NOMO-1 treated with dmso at 0.1 percent for 144 hours (cell line): ENCODE results near the gene SRP9.
"Not testable (repeated sequence)": the region's sequence is repeated elsewhere in the genome, so short reads cannot be mapped to it uniquely, and the experiment has no call there.

Experiments used
- DNase-seq: peaks from one replicate; lab custom pipeline; 2025; ENCODE audit not compliant: unreplicated experiment; lab: John Stamatoyannopoulos, UW

Gene SRP9

DNA sequence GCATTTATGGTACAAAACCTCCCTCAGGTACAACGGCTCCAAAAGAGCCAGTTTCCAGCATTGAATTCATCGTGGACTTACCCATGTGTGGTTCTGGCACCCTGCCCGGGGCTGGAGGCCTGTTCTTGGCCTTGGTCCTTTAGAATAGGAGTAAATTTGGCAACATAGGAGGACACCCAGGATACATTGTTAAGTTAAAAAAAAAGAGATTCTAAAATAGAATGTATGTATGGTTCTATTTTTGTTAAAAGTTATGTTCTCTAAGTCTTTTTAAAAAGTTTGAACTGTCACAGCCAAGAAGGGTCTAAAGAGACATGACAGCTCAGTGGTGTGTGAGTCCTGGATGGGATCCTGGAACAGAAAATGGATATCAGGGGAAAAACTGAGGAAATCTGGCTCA lies 58.2 kb downstream of the SRP9 start:
- DNase-seq = no peak

DNA sequence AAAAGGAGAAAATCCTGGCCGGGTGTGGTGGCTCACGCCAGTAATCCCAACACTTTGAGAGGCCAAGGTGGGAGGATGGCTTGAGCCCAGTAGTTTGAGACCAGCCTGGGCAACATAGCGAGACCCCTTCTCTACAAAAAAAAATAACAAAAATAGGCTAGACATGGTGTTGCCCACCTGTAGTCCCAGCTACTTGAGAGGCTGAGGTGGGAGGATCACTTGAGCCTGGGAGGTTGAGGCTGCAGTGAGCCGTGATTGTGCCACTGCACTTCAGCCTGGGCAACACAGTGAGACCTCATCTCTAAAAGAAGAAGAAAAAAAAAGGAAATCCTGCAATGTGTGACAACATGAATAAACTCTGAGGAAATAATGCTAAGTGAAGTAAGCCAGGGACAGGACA lies 58.7 kb downstream of the SRP9 start:
- not testable (repeated sequence) for DNase-seq

DNA sequence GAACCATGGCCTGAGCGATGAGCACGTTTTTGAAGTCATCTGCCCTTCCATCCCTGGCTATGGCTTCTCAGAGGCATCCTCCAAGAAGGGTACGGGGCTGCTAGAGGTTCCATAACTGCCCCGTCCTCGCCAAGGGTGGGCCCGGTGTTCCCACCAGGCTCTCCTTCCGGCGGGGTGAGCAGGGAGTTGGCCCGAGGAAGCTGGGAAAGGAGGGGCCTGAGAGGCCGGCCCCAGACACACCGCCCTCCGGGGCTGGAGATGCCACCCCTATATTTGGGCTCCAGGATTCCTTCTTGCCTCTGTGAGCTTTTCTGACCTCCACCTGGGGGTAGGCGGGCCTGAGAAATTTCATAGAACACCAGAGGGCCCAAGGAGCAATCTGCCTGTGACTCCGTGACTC lies 61.2 kb downstream of the SRP9 start:
- no peak for DNase-seq
